IMR-90 (cell line): ENCODE results near the gene HTT. TPM values are rescaled to one million over a fixed set of nuclear protein-coding genes. Genes with fewer than 3 reads are reported as not detected.

Experiments used
- ATAC-seq: fragments of 200-7000 bp; cut with Tn5 transposase; 2 replicates; pipeline ENCODE4 v1.9.1; 2020; ENCODE audit warnings: low read depth, mild to moderate bottlenecking, moderate library complexity
- BruUV-seq: library from RNA; stranded (reverse); fragments of 400-500 nt; replicated peaks from 2 replicates; lab custom pipeline; 2021; lab: Mats Ljungman, UMichigan
- CTCF ChIA-PET: fragments of 300-600 bp; formaldehyde crosslinking; extraction: SDS; loops from one replicate; lab custom pipeline; 2021; ENCODE audit warnings: antibody characterized with exemption; lab: Yijun Ruan, JAX
- POLR2A ChIA-PET: fragments of 300-600 bp; sonication (Branson Sonifier 250); formaldehyde crosslinking; loops from one replicate; lab custom pipeline; 2022; ENCODE audit warnings: antibody characterized with exemption; ENCODE audit not compliant: unreplicated experiment; lab: Charles Lee
- DNase-seq: peaks from one replicate; pipeline ENCODE4 v3.0.0; 2013
- H2AFZ ChIP-seq: replicated peaks from 2 replicates; pipeline ENCODE3; 2013; ENCODE audit warnings: low read length, mild to moderate bottlenecking; ENCODE audit not compliant: poor library complexity
- H2AK5ac ChIP-seq: 2 replicates; pipeline ENCODE4 v1.6.1; 2013; ENCODE audit warnings: low read depth, low read length, inconsistent platforms
- H2AK9ac ChIP-seq: replicated peaks from 2 replicates; pipeline ENCODE3; 2013; ENCODE audit warnings: mild to moderate bottlenecking, low read depth, low read length, moderate library complexity; ENCODE audit not compliant: poor library complexity
- H2BK120ac ChIP-seq: 2 replicates; pipeline ENCODE4 v1.6.1; 2013; ENCODE audit warnings: low read depth, low read length, inconsistent platforms
- H2BK15ac ChIP-seq: 3 replicates; pipeline ENCODE4 v1.6.1; 2013; ENCODE audit warnings: low read depth, low read length, inconsistent platforms
- H2BK20ac ChIP-seq: 2 replicates; pipeline ENCODE4 v1.6.1; 2013; ENCODE audit warnings: low read depth, mild to moderate bottlenecking, inconsistent platforms, low read length, moderate library complexity
- H2BK5ac ChIP-seq: 2 replicates; pipeline ENCODE4 v1.6.1; 2013; ENCODE audit warnings: mild to moderate bottlenecking, low read depth, low read length, inconsistent platforms; ENCODE audit not compliant: poor library complexity, severe bottlenecking
- H3K14ac ChIP-seq: replicated peaks from 2 replicates; pipeline ENCODE4 v1.6.1; 2013; ENCODE audit warnings: low read depth, low read length, inconsistent platforms
- H3K18ac ChIP-seq: 2 replicates; pipeline ENCODE4 v1.6.1; 2013; ENCODE audit warnings: low read depth, low read length, control low read depth
- H3K23ac ChIP-seq: 2 replicates; pipeline ENCODE4 v1.6.1; 2013; ENCODE audit warnings: low read depth, low read length, inconsistent platforms
- H3K27ac ChIP-seq: 2 replicates; pipeline ENCODE4 v1.5.1; 2013; ENCODE audit warnings: mild to moderate bottlenecking, control low read depth, low read length; ENCODE audit not compliant: insufficient read depth
- H3K27me3 ChIP-seq: 2 replicates; pipeline ENCODE4 v1.6.1; 2013; ENCODE audit warnings: low read length; ENCODE audit not compliant: control insufficient read depth, insufficient read depth
- H3K36me3 ChIP-seq: 2 replicates; pipeline ENCODE4 v1.6.1; 2013; ENCODE audit warnings: low read length, mixed read lengths; ENCODE audit not compliant: control insufficient read depth, insufficient read depth
- H3K4ac ChIP-seq: 2 replicates; pipeline ENCODE4 v1.6.1; 2013; ENCODE audit warnings: low read depth, low read length, inconsistent platforms
- H3K4me1 ChIP-seq: 2 replicates; pipeline ENCODE4 v1.6.1; 2013; ENCODE audit warnings: low read length, mixed read lengths; ENCODE audit not compliant: control insufficient read depth, insufficient read depth
- H3K4me2 ChIP-seq: 2 replicates; pipeline ENCODE4 v1.6.1; 2013; ENCODE audit warnings: low read depth, mild to moderate bottlenecking, control low read depth, low read length, moderate library complexity
- H3K4me3 ChIP-seq: 2 replicates; pipeline ENCODE4 v1.5.1; 2013; ENCODE audit warnings: low read depth, mild to moderate bottlenecking, control low read depth, low read length, moderate library complexity; ENCODE audit not compliant: insufficient read depth
- H3K56ac ChIP-seq: 2 replicates; pipeline ENCODE4 v1.6.1; 2013; ENCODE audit warnings: low read length, inconsistent platforms; ENCODE audit not compliant: insufficient read depth; ENCODE audit errors: extremely low read depth
- H3K79me1 ChIP-seq, 2 experiments: 2 replicates each; pipeline ENCODE4 v1.6.1; 2013; ENCODE audit warnings: low read length in 2 of 2, inconsistent platforms in 1 of 2, low read depth in 1 of 2
- H3K9ac ChIP-seq: 2 replicates; pipeline ENCODE4 v1.6.1; 2013; ENCODE audit warnings: low read depth, low read length, control low read depth
- H3K9me1 ChIP-seq: 2 replicates; pipeline ENCODE4 v1.6.1; 2013; ENCODE audit warnings: low read length, inconsistent platforms; ENCODE audit not compliant: insufficient read depth
- H3K9me3 ChIP-seq: 2 replicates; pipeline ENCODE4 v1.6.1; 2013; ENCODE audit warnings: low read length; ENCODE audit not compliant: control insufficient read depth, insufficient read depth
- H4K20me1 ChIP-seq: 2 replicates; pipeline ENCODE4 v1.6.1; 2013; ENCODE audit warnings: low read length, inconsistent platforms; ENCODE audit not compliant: insufficient read depth
- H4K5ac ChIP-seq: 2 replicates; pipeline ENCODE4 v1.6.1; 2013; ENCODE audit warnings: mild to moderate bottlenecking, low read depth, low read length, control low read depth
- H4K8ac ChIP-seq, 2 experiments: 2 replicates each; pipeline ENCODE4 v1.6.1; 2013; ENCODE audit warnings: low read depth in 2 of 2, low read length in 2 of 2, control low read depth in 1 of 2, inconsistent platforms in 1 of 2
- H4K91ac ChIP-seq: 2 replicates; pipeline ENCODE4 v1.6.1; 2013; ENCODE audit warnings: low read depth, low read length, inconsistent platforms; ENCODE audit not compliant: insufficient read depth
- BHLHE40 ChIP-seq: fragments of 150-350 bp; IDR thresholded peaks from 2 replicates; pipeline ENCODE4 v1.6.1; 2016; ENCODE audit warnings: mild to moderate bottlenecking, low read depth, low read length
- CHD1 ChIP-seq: IDR thresholded peaks from 2 replicates; pipeline ENCODE4 v1.6.1; 2012; ENCODE audit warnings: low read depth, low read length, improper control_type of control experiment
- FOS ChIP-seq: fragments of 150-350 bp; IDR thresholded peaks from 2 replicates; pipeline ENCODE4 v1.6.1; 2016; ENCODE audit warnings: low read depth, low read length
- MAFK ChIP-seq: IDR thresholded peaks from 2 replicates; pipeline ENCODE4 v1.6.1; 2012; ENCODE audit warnings: low read depth, low read length, improper control_type of control experiment
- MAZ ChIP-seq: IDR thresholded peaks from 2 replicates; pipeline ENCODE4 v1.6.1; 2012; ENCODE audit warnings: low read depth, mild to moderate bottlenecking, low read length, improper control_type of control experiment, moderate library complexity, borderline replicate concordance
- MXI1 ChIP-seq: IDR thresholded peaks from 2 replicates; pipeline ENCODE4 v1.6.1; 2012; ENCODE audit warnings: low read depth, mild to moderate bottlenecking, low read length, moderate library complexity, borderline replicate concordance
- NFE2L2 ChIP-seq: fragments of 150-350 bp; IDR thresholded peaks from 2 replicates; pipeline ENCODE4 v1.6.1; 2016; ENCODE audit warnings: low read depth, mild to moderate bottlenecking, low read length
- POLR2A ChIP-seq: IDR thresholded peaks from 2 replicates; pipeline ENCODE4 v1.6.1; 2012; ENCODE audit warnings: mild to moderate bottlenecking, low read depth, low read length
- RAD21 ChIP-seq: IDR thresholded peaks from 2 replicates; pipeline ENCODE4 v1.6.1; 2012; ENCODE audit warnings: low read length, improper control_type of control experiment
- RCOR1 ChIP-seq: IDR thresholded peaks from 2 replicates; pipeline ENCODE4 v1.6.1; 2012; ENCODE audit warnings: mild to moderate bottlenecking, low read length, improper control_type of control experiment; ENCODE audit not compliant: insufficient replicate concordance
- RFX5 ChIP-seq: IDR thresholded peaks from 2 replicates; pipeline ENCODE4 v1.8.0; 2012; ENCODE audit warnings: low read depth, mild to moderate bottlenecking, low read length, moderate library complexity
- SMC3 ChIP-seq: fragments of 150-350 bp; IDR thresholded peaks from 2 replicates; pipeline ENCODE4 v1.6.1; 2016; ENCODE audit warnings: low read depth, mild to moderate bottlenecking, antibody characterized with exemption, low read length, moderate library complexity
- WGBS, 2 experiments: methylation state at CpG; one replicate each; pipeline versions ENCODE4 v1.1.5 to v1.1.7; 2013; ENCODE audit warnings: missing lambda C conversion rate in 2 of 2; ENCODE audit not compliant: insufficient read length in 1 of 2; ENCODE audit errors: extremely low coverage in 2 of 2; 5-methylcytosine and 5-hydroxymethylcytosine counted together
- dilution Hi-C: fragments of 300-500 bp; cut with HindIII; formaldehyde crosslinking; loops from one replicate; pipeline ENCODE4 v1.14.3; 2018; ENCODE audit warnings: low sequenced_read_pairs; ENCODE audit not compliant: unreplicated experiment
- in situ Hi-C: fragments of 300-500 bp; cut with MboI; formaldehyde crosslinking; loops from 3 replicates; pipeline ENCODE4 v1.14.3; 2019; ENCODE audit warnings: low sequenced_read_pairs, inconsistent platforms, mixed read lengths
- intact Hi-C: fragments of 100-400 bp; cut with micrococcal nuclease; formaldehyde crosslinking; loops from 2 replicates; pipeline ENCODE4 v1.10.0; 2022
- polyA plus RNA-seq, 3 experiments: library from polyadenylated mRNA; depleted of rRNA; stranded (reverse); fragments of >200 nt; gene quantifications; 2 replicates each; pipeline ENCODE4 v1.2.3, GENCODE V29; 2012; ENCODE audit warnings: low replicate concordance in 1 of 3
- total RNA-seq: library from RNA; depleted of rRNA; stranded (reverse); fragments of >200 nt; gene quantifications from 2 replicates; pipeline ENCODE4 v1.2.3, GENCODE V29; 2012
- TF ChIP-seq, protein P1 (sequence below): conservative IDR thresholded peaks from 2 replicates; pipeline ENCODE4 v1.5.1; 2012; ENCODE audit warnings: mild to moderate bottlenecking, low read depth, low read length, improper control_type of control experiment
- TF ChIP-seq, protein P2 (sequence below): fragments of 150-350 bp; IDR thresholded peaks from 2 replicates; pipeline ENCODE4 v1.6.1; 2017; ENCODE audit warnings: mild to moderate bottlenecking, antibody characterized with exemption, low read length, low read depth

HTT gene
- total and polyA plus RNA-seq, 2 of the 4 experiments (the other 2 are of a cell fraction) = 11.6 to 14.3 TPM

DNA sequence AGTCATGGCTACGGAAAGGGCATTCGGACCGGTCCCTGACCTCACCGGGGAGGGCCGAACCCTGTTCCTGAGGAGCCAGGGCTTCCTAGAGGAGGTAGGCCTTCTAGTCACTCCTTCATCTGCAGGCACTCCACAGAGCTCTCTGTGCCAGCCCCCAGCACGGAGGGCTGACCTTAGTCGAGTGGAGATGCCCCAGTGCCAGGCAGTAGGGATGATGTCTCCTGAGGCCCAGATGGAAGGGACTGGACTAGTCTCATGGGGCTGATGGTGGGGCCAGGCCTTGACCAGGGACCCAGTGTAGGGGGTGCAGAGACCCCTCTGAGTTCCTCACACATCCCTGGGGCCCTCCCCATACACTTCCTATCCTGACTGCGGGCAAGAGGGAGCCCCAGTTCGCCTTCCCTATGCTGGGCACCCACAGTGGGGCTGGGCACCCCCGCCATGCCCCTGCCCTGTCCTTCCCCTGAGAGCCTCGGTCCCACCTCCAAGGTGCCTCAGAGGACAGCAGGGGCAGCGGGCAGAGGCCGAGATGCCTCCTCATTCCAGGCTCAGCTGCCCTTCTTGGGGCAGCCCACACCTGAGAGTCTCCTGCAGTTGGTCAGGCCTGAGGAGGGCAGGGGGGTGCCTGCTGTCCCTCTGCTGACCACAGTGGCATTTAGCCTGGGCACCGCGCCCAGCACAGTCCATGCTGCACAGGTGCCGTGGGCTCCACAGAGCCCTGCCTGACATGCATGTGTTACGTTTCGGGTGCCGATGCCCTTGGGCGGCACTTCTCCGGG lies 173.1 kb downstream of the HTT start:
- peaks cover 0 to 3% of the 10 kb centered on the region in 2 experiments; a peak in 1 of 4 replicates for H3K79me1 ChIP-seq
- POLR2A ChIA-PET = no interaction called here
- H4K8ac ChIP-seq = no peak overlapping the region
- no peak overlapping the region for H3K4me2 ChIP-seq
- peaks cover 10% of the 10 kb centered on the region; the same call in 1 of the 2 replicates for H3K36me3 ChIP-seq
- H3K14ac ChIP-seq = no peak overlapping the region
- H2BK20ac ChIP-seq = no peak overlapping the region
- CTCF ChIA-PET = no interaction called here
- no peak overlapping the region for H2AK5ac ChIP-seq
- no peak overlapping the region for H3K4ac ChIP-seq
- no peak overlapping the region for H3K4me3 ChIP-seq
- no peak overlapping the region for H2BK15ac ChIP-seq
- no peak overlapping the region for H2BK120ac ChIP-seq
- BruUV-seq = no TSS peak
- no peak overlapping the region for H2AK9ac ChIP-seq
- in situ Hi-C loops (no loop called here), intact Hi-C loops (no loop called here), dilution Hi-C loops (no loop called here)
- no peak for ATAC-seq
- no peaks in the 10 kb centered on the region for H3K9me3 ChIP-seq
- no peak overlapping the region for H2BK5ac ChIP-seq
- no peak overlapping the region for H3K27ac ChIP-seq
- H3K56ac ChIP-seq = no peak overlapping the region
- no peaks in the 10 kb centered on the region for H3K4me1 ChIP-seq
- H3K23ac ChIP-seq = no peak overlapping the region
- no peaks in the 10 kb centered on the region for H3K27me3 ChIP-seq
- H2AFZ ChIP-seq = no peak overlapping the region
- H3K9me1 ChIP-seq = no peaks in the 10 kb centered on the region; the same call in 1 of the 2 replicates
- peaks cover under 1% of the 10 kb centered on the region; the same call in 1 of the 2 replicates for H4K20me1 ChIP-seq
- no peak overlapping the region for H3K9ac ChIP-seq
- H4K5ac ChIP-seq = no peak overlapping the region
- H3K18ac ChIP-seq = no peak overlapping the region
- H4K91ac ChIP-seq = no peak overlapping the region
- 89% methylated on average over 12 of the region's 21 CpGs; no CpG with 5 or more reads in 1 of the 2 experiments for WGBS, 2 experiments
- TF ChIP-seq FOS (no peak), RAD21 (no peak), NFE2L2 (no peak), RFX5 (no peak), POLR2A (no peak), MAZ (no peak), SMC3 (no peak), BHLHE40 (no peak), CHD1 (no peak), MXI1 (no peak), MAFK (no peak), RCOR1 (no peak)
- TF ChIP-seq, protein P1, sequence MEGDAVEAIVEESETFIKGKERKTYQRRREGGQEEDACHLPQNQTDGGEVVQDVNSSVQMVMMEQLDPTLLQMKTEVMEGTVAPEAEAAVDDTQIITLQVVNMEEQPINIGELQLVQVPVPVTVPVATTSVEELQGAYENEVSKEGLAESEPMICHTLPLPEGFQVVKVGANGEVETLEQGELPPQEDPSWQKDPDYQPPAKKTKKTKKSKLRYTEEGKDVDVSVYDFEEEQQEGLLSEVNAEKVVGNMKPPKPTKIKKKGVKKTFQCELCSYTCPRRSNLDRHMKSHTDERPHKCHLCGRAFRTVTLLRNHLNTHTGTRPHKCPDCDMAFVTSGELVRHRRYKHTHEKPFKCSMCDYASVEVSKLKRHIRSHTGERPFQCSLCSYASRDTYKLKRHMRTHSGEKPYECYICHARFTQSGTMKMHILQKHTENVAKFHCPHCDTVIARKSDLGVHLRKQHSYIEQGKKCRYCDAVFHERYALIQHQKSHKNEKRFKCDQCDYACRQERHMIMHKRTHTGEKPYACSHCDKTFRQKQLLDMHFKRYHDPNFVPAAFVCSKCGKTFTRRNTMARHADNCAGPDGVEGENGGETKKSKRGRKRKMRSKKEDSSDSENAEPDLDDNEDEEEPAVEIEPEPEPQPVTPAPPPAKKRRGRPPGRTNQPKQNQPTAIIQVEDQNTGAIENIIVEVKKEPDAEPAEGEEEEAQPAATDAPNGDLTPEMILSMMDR = no peak
- TF ChIP-seq, protein P2, sequence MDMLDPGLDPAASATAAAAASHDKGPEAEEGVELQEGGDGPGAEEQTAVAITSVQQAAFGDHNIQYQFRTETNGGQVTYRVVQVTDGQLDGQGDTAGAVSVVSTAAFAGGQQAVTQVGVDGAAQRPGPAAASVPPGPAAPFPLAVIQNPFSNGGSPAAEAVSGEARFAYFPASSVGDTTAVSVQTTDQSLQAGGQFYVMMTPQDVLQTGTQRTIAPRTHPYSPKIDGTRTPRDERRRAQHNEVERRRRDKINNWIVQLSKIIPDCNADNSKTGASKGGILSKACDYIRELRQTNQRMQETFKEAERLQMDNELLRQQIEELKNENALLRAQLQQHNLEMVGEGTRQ = no peak
- DNase-seq = no peak
